Right ventricle myocardium superior (tissue), 1 donor: ENCODE results near the gene C19orf85. TPM values are rescaled to one million over a fixed set of nuclear protein-coding genes. Genes with fewer than 3 reads are reported as not detected.

Source experiments
- ATAC-seq: fragments of 200-7000 bp; cut with Tn5 transposase; one replicate; pipeline ENCODE4 v1.9.1; 2020; ENCODE audit warnings: mild to moderate bottlenecking; ENCODE audit not compliant: poor library complexity
- DNase-seq: peaks from one replicate; pipeline ENCODE4 v3.0.0-alpha.2; 2020
- intact Hi-C: fragments of 100-400 bp; cut with DNase I; formaldehyde crosslinking; loops from one replicate; pipeline ENCODE4 v1.11.2; 2022
- total RNA-seq: library from RNA; stranded (reverse); fragmentation: NEBNext Ultra II Directional; extraction: Animal tissue kit (Norgen Biotek cat#: 25700); gene quantifications from one replicate; pipeline ENCODE4 v1.2.1, GENCODE V29; 2021
- donor health status: DM: no; HTN: yes; CAD: no; lungs with severe emphysema.

Gene C19orf85
- total RNA-seq, 1 donor from 2014 or later, result not detected

GRCh38 chr19:55491546-55492360 lies 27.2 kb upstream of the C19orf85 start:
- intact Hi-C loops, result no loop called here
- no peak for DNase-seq
- ATAC-seq, result no peak

DNA sequence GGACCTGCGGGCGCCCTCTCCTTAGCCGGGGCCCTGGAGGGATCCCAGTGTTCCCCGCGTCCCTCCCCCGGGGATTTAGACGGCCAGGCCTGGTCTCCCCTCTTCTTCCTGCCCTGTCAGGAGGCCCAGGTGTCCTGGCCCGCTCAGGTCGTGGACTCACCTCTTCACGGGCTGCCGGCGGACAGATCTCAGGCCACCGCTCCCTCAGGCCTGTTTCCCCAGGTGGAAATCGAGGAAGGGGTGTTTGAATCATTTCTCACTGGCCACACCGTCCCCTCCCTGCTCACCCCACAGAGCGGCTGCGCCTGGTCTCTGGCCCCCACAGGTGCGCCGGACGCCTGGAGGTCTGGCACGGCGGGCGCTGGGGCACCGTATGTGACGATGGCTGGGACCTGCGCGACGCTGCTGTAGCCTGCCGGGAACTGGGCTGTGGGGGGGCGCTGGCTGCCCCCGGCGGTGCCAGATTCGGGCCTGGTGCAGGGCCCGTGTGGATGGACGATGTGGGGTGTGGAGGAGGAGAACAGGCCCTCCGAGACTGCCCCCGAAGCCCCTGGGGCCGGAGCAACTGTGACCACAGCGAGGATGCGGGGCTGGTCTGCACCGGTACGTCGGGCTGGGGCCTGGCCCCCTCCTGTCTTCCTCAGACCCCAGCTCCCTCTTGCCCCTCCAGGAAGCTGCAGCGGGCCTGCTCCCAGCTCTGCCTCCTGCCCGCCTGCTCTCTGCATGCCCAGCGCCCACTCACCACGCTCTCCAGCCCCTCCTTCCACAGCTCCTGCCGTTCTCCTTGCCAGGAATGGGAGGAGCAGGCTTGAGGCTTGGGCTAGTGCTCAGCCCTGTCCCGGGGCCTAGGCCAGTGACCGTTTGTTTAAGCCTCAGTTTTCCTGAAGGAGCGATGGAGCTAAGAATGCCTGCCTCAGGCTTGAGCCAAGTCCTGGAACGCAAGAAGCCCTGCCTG lies 26.2 kb upstream of the C19orf85 start:
- intact Hi-C loops, result no loop called here
- no peak for ATAC-seq
- no peak for DNase-seq

GRCh38 chr19:55489711-55490477 lies 25.3 kb upstream of the C19orf85 start:
- ATAC-seq (no peak), DNase-seq (no peak)
- intact Hi-C loops, result no loop called here

GRCh38 chr19:55488986-55489710 lies 24.6 kb upstream of the C19orf85 start:
- ATAC-seq, result no peak
- no peak for DNase-seq
- intact Hi-C loops, result no loop called here

GRCh38 chr19:55487924-55488687 lies 23.6 kb upstream of the C19orf85 start, which contains the start of gene SSC5D:
SSC5D (plus strand) TSS chr19:55488436; CDS start chr19:55488590, 154 bp downstream.
- ATAC-seq (no peak), DNase-seq (no peak)

GRCh38 chr19:55486971-55487923 lies 22.7 kb upstream of the C19orf85 start:
- intact Hi-C loops, result no loop called here
- DNase-seq, result peak; percentile 75
- peak; percentile 50 for ATAC-seq

More at GRCh38 chr19:55487924-55488687, 23.6 kb upstream of the C19orf85 start, which contains the start of gene SSC5D:
- intact Hi-C loops, result no loop called here

GRCh38 chr19:55486043-55486970 lies 21.8 kb upstream of the C19orf85 start:
- intact Hi-C loops, result no loop called here
- ATAC-seq (no peak), DNase-seq (no peak)

- intact Hi-C loops, result no loop called here
- no peak for DNase-seq
- no peak for ATAC-seq
Observed at GRCh38 chr19:55485439-55486011, 21.0 kb upstream of the C19orf85 start.

DNA sequence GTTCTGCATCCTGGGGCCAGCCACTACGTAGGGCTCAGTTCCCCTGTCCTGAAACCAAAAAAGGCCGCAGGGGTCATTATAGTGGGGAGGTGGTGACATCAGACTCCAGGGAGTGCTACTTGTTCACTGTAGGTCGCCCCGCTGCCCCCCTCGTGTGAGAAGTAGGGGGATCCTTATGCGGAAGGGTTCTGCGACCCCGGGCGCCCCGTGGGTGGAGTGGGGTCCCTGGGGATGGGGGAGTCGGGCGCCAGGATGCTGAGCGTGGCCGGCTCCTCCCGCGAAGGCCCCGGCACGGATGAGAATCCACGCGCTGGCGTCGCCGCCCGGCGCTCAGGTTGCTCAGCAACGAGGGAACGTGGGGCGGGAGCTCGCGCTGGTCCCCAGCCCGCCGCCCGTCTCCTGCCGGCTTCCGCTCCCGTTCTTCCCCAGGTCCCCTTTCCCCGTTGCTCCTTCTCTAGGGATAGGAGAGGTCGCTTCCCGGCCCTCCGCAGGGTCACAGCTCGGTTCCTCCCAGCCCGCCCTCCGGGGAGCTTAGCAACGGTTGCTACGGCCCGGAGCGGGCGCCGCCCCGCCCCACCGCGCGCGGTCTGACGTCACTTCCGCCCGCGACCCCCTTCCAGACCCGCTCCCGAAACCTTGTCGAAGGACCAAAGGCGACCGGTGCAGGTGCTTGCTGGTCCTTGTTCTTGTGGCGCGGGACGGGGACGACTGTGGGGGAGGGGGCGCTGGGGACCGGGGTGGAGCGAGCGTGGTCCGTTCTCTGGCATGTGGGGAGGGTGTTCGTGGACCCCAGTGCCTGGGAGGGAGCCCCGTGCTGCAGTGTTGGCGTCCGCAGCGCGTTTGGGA lies 20.3 kb upstream of the C19orf85 start, which contains the start of gene NAT14:
NAT14 (plus strand) TSS at position 596 of the 846 bp plus-strand sequence. CDS start 521 bp downstream, outside the sequence.
- peak; percentile 71 for ATAC-seq
- intact Hi-C loops, result no loop called here
- DNase-seq, result peak; percentile 64

DNA sequence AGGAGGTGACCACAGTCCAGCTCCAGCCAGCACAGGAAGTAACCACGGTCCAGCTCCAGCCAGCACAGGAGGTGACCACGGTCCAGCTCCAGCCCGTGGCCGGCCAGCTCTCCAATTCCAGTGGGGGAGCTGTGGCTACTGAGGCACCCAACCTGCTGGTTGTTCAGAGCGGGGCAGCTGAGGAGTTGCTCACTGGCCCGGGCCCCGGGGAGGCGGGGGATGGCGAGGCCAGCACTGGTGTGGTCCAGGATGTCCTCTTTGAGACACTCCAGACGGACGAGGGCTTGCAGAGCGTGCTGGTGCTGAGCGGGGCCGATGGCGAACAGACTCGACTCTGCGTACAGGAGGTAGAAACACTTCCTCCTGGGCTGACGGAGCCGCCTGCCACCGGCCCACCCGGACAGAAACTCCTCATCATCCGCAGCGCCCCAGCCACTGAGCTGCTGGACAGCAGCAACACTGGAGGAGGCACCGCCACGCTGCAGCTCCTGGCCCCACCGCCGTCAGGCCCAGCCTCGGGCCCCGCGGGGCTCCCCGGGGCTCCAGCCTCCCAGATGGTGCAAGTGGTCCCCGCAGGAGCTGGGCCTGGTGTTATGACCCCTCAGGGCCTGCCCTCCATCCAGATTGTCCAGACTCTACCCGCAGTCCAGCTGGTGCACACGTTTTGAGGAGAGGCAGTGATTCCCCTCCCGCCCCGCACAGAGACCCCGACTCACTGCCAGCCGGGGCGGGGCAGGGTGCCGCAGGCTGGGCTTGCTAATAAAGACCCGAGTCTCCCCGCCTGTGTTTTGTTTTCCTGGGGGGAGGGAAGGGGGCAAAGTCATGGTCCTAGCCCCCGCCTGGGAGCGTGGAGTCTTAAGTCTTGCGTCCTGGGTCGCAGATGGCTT lies 19.4 kb upstream of the C19orf85 start:
- ATAC-seq, result no peak
- DNase-seq, result no peak
- intact Hi-C loops, result no loop called here

GRCh38 chr19:55482967-55483705 lies 18.6 kb upstream of the C19orf85 start:
- intact Hi-C loops, result no loop called here
- no peak for ATAC-seq
- no peak for DNase-seq

DNA sequence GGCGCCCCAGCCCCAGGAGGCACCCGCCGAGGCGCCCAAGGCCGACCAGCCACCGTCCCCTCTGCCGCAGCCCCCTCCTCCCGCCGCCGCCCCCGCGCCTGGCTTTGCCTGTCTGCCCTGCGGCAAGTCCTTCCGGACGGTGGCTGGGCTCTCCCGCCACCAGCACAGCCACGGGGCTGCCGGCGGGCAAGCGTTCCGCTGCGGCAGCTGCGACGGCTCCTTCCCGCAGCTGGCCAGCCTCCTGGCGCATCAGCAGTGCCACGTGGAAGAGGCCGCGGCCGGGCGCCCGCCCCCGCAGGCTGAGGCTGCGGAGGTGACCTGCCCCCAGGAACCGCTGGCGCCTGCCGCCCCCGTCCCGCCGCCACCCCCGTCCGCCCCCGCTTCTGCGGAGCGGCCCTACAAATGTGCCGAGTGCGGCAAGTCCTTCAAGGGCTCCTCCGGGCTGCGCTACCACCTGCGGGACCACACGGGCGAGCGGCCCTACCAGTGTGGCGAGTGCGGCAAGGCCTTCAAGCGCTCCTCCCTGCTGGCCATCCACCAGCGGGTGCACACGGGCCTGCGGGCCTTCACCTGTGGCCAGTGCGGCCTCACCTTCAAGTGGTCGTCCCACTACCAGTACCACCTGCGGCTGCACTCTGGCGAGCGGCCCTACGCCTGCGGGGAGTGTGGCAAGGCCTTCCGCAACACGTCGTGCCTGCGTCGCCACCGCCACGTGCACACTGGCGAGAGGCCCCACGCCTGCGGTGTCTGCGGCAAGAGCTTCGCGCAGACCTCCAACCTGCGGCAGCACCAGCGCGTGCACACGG lies 17.8 kb upstream of the C19orf85 start:
- intact Hi-C loops, result no loop called here
- DNase-seq, result no peak

More for the DNA sequence above, 17.8 kb upstream of the C19orf85 start:
- no peak for ATAC-seq
